ENCODE measurements around the gene DEGS2. TPM values are rescaled to one million over a fixed set of nuclear protein-coding genes. Genes with fewer than 3 reads are reported as not detected.

Gene DEGS2
- total RNA-seq, 1 donor from 2014 or later, result 2.5 TPM

- H3K9me3 Mint-ChIP-seq, result no peaks in the 10 kb centered on the region
Measured at GRCh38 chr14:100176811-100177327, 17.4 kb upstream of the DEGS2 start.

GRCh38 chr14:100173353-100173752, 13.9 kb upstream of the DEGS2 start:
- TF ChIP-seq CTCF (IDR thresholded peaks at IDR 0.05), result no peak
- CTCF ChIA-PET, result no interaction called here
- no peak for DNase-seq
- H3K4me3 Mint-ChIP-seq, result no peak overlapping the region
- ATAC-seq (ENCODE audit: low read depth), result no peak
- no peak overlapping the region for H3K27ac Mint-ChIP-seq
- intact Hi-C loops (cut with micrococcal nuclease), result no loop called here
- peaks cover 9% of the 10 kb centered on the region for H3K27me3 Mint-ChIP-seq
- no peaks in the 10 kb centered on the region for H3K36me3 Mint-ChIP-seq (ENCODE audit: low read depth)
- peaks cover 2% of the 10 kb centered on the region for H3K4me1 Mint-ChIP-seq
- no peaks in the 10 kb centered on the region for H3K9me3 Mint-ChIP-seq
- POLR2A ChIA-PET, result no interaction called here

More at GRCh38 chr14:100176811-100177327, 17.4 kb upstream of the DEGS2 start:
- ChIA-PET POLR2A (no interaction called here), CTCF (no interaction called here)
- Mint-ChIP-seq H3K27me3 (peaks cover 5% of the 10 kb centered on the region), H3K36me3 (ENCODE audit: low read depth) (no peaks in the 10 kb centered on the region), H3K4me3 (no peak overlapping the region), H3K27ac (no peak overlapping the region), H3K4me1 (no peaks in the 10 kb centered on the region)
- no peak for DNase-seq
- no peak for ATAC-seq (ENCODE audit: low read depth)
- intact Hi-C loops (cut with micrococcal nuclease), result no loop called here
- TF ChIP-seq CTCF (IDR thresholded peaks at IDR 0.05), result no peak

- TF ChIP-seq CTCF (IDR thresholded peaks at IDR 0.05), result no peak
- Mint-ChIP-seq H3K27ac (no peak overlapping the region), H3K27me3 (peaks cover 9% of the 10 kb centered on the region), H3K9me3 (no peaks in the 10 kb centered on the region), H3K4me1 (peaks cover 2% of the 10 kb centered on the region), H3K36me3 (ENCODE audit: low read depth) (no peaks in the 10 kb centered on the region), H3K4me3 (no peak overlapping the region)
- ChIA-PET CTCF (interaction anchor here (1.1 kb wide), 1 partner anchor 65 kb away, joined by 3 read pairs; no protein-coding TSS in a partner anchor), POLR2A (interaction anchor here (0.6 kb wide), 1 partner anchor 183 kb away, joined by 3 read pairs; no protein-coding TSS in a partner anchor)
- ATAC-seq (ENCODE audit: low read depth) (no peak), DNase-seq (no peak)
- intact Hi-C loops (cut with micrococcal nuclease), result no loop called here
Measured at GRCh38 chr14:100172811-100173210, 13.4 kb upstream of the DEGS2 start.

- ChIA-PET CTCF (no interaction called here), POLR2A (no interaction called here)
- intact Hi-C loops (cut with micrococcal nuclease), result no loop called here
- no peak for TF ChIP-seq CTCF (IDR thresholded peaks at IDR 0.05)
- Mint-ChIP-seq H3K27me3 (peaks cover 9% of the 10 kb centered on the region), H3K27ac (no peak overlapping the region), H3K9me3 (no peaks in the 10 kb centered on the region), H3K36me3 (ENCODE audit: low read depth) (no peaks in the 10 kb centered on the region), H3K4me3 (no peak overlapping the region), H3K4me1 (peaks cover 10% of the 10 kb centered on the region)
- no peak for DNase-seq
- ATAC-seq (ENCODE audit: low read depth), result no peak
Measured at GRCh38 chr14:100170880-100171279, 11.4 kb upstream of the DEGS2 start.

- CTCF ChIA-PET, result no interaction called here
- intact Hi-C loops (cut with micrococcal nuclease), result no loop called here
- Mint-ChIP-seq H3K4me3 (no peak overlapping the region), H3K27ac (no peak overlapping the region), H3K36me3 (ENCODE audit: low read depth) (no peaks in the 10 kb centered on the region), H3K4me1 (peaks cover 10% of the 10 kb centered on the region), H3K27me3 (peaks cover 9% of the 10 kb centered on the region), H3K9me3 (no peaks in the 10 kb centered on the region)
- TF ChIP-seq CTCF (IDR thresholded peaks at IDR 0.05), result no peak
- no peak for ATAC-seq (ENCODE audit: low read depth)
- DNase-seq, result no peak
- POLR2A ChIA-PET, result no interaction called here
Measured at GRCh38 chr14:100168506-100168905, 9.1 kb upstream of the DEGS2 start.

Measured in activated B cell treated with CpG ODN at 0.5 μM for 24 hours (primary cell).